ENCODE results near the gene CTNND2. TPM values are rescaled to one million over a fixed set of nuclear protein-coding genes. Genes with fewer than 3 reads are reported as not detected.

CTNND2 gene
- total RNA-seq, 1 experiment from 2014 or later = not detected

- no peak overlapping the region for H3K27ac ChIP-seq (ENCODE audit: low read depth, low read length, poor library complexity, severe bottlenecking)
- no peak for DNase-seq (ENCODE audit: low spot score)
- CTCF ChIA-PET = no interaction called here
- POLR2A ChIA-PET (ENCODE audit: low non-redundant PET) = no interaction called here
- TF ChIP-seq CTCF (conservative IDR thresholded peaks at IDR 0.05; ENCODE audit: low read depth, low read length) (no peak), EZH2 (IDR thresholded peaks at IDR 0.05; ENCODE audit: borderline replicate concordance, low read depth, low read length, poor library complexity, severe bottlenecking) (no peak)
- H3K4me1 ChIP-seq (ENCODE audit: insufficient read depth, low read length, poor library complexity, severe bottlenecking) = no peaks in the 10 kb centered on the region
- intact Hi-C loops (cut with micrococcal nuclease; ENCODE audit: unreplicated experiment) = no loop called here
- no peaks in the 10 kb centered on the region for H3K36me3 ChIP-seq (ENCODE audit: insufficient read depth, low read length, poor library complexity, severe bottlenecking)
- H3K4me3 ChIP-seq (ENCODE audit: low read depth, low read length, poor library complexity, severe bottlenecking) = no peak overlapping the region
- H3K9me3 ChIP-seq (ENCODE audit: low read depth, low read length, poor library complexity, severe bottlenecking) = no peaks in the 10 kb centered on the region
- BruUV-seq (replicated peaks) = no TSS peak
- H3K27me3 ChIP-seq (replicated peaks; ENCODE audit: insufficient read depth, low read depth, low read length, poor library complexity) = no peaks in the 10 kb centered on the region
Observed at GRCh38 chr5:11037941-11038340, 866.3 kb downstream of the CTNND2 start.

GRCh38 chr5:11037080-11037479 lies 867.2 kb downstream of the CTNND2 start:
- H3K27me3 ChIP-seq (replicated peaks; ENCODE audit: insufficient read depth, low read depth, low read length, poor library complexity) = no peaks in the 10 kb centered on the region
- H3K36me3 ChIP-seq (ENCODE audit: insufficient read depth, low read length, poor library complexity, severe bottlenecking) = no peaks in the 10 kb centered on the region
- no peaks in the 10 kb centered on the region for H3K4me1 ChIP-seq (ENCODE audit: insufficient read depth, low read length, poor library complexity, severe bottlenecking)
- H3K4me3 ChIP-seq (ENCODE audit: low read depth, low read length, poor library complexity, severe bottlenecking) = no peak overlapping the region
- CTCF ChIA-PET = no interaction called here
- H3K27ac ChIP-seq (ENCODE audit: low read depth, low read length, poor library complexity, severe bottlenecking) = no peak overlapping the region
- TF ChIP-seq CTCF (conservative IDR thresholded peaks at IDR 0.05; ENCODE audit: low read depth, low read length) (no peak), EZH2 (IDR thresholded peaks at IDR 0.05; ENCODE audit: borderline replicate concordance, low read depth, low read length, poor library complexity, severe bottlenecking) (no peak)
- intact Hi-C loops (cut with micrococcal nuclease; ENCODE audit: unreplicated experiment) = no loop called here
- no peaks in the 10 kb centered on the region for H3K9me3 ChIP-seq (ENCODE audit: low read depth, low read length, poor library complexity, severe bottlenecking)
- BruUV-seq (replicated peaks) = no TSS peak
- DNase-seq (ENCODE audit: low spot score) = no peak
- POLR2A ChIA-PET (ENCODE audit: low non-redundant PET) = no interaction called here

GRCh38 chr5:11030671-11031070 lies 873.6 kb downstream of the CTNND2 start:
- BruUV-seq (replicated peaks) = no TSS peak
- Histone ChIP-seq H3K9me3 (ENCODE audit: low read depth, low read length, poor library complexity, severe bottlenecking) (no peaks in the 10 kb centered on the region), H3K27me3 (replicated peaks; ENCODE audit: insufficient read depth, low read depth, low read length, poor library complexity) (no peaks in the 10 kb centered on the region), H3K36me3 (ENCODE audit: insufficient read depth, low read length, poor library complexity, severe bottlenecking) (no peaks in the 10 kb centered on the region), H3K4me3 (ENCODE audit: low read depth, low read length, poor library complexity, severe bottlenecking) (no peak overlapping the region), H3K4me1 (ENCODE audit: insufficient read depth, low read length, poor library complexity, severe bottlenecking) (no peaks in the 10 kb centered on the region), H3K27ac (ENCODE audit: low read depth, low read length, poor library complexity, severe bottlenecking) (no peak overlapping the region)
- CTCF ChIA-PET = no interaction called here
- intact Hi-C loops (cut with micrococcal nuclease; ENCODE audit: unreplicated experiment) = no loop called here
- DNase-seq (ENCODE audit: low spot score) = no peak
- TF ChIP-seq CTCF (conservative IDR thresholded peaks at IDR 0.05; ENCODE audit: low read depth, low read length) (no peak), EZH2 (IDR thresholded peaks at IDR 0.05; ENCODE audit: borderline replicate concordance, low read depth, low read length, poor library complexity, severe bottlenecking) (no peak)
- POLR2A ChIA-PET (ENCODE audit: low non-redundant PET) = no interaction called here

Data from A673 (cell line).